GM19397 (cell line): ENCODE results near the gene PIGQ.

Experiments
- ATAC-seq: cut with Tn5 transposase; IDR thresholded peaks from one replicate; pipeline ENCODE4 v1.9.1; 2021; ENCODE audit warnings: mild to moderate bottlenecking, moderate library complexity; ENCODE audit not compliant: unreplicated experiment

The PIGQ gene

DNA sequence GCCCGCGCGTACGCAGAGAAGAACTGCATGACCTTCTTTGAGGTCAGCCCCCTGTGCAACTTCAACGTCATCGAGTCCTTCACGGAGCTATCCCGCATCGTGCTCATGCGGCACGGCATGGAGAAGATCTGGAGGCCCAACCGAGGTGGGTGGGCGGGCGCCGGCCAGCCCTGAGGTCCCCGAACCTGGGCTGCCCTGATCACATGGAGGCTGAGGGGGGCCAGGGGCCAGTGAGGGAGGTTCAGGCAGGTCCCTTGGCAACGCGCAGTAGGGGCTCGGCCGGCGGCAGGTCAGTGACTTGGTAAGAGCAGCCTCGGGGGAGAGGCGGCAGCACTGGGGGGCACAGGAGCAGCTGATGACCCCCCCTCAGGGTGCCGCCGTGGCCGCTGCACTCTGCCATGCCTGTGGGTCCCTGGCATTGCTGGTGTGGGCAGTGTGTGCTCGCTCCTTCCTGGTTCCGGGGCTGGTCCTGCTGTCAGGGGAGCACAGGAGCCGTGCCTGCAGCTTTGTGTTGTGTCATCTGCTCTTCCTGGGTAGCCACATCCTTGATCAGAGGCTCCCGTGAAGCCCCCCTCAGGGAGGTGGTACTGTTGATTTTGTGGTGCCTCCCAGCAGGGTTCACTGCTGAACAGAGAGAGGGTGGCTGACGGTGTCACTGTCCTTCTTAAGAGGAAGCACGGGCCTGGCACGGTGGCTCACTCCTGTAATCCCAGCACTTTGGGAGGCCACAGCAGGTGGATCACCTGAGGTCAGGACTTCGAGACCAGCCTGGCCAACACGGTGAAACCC lies 56.4 kb downstream of the PIGQ start:
- no peak for ATAC-seq

DNA sequence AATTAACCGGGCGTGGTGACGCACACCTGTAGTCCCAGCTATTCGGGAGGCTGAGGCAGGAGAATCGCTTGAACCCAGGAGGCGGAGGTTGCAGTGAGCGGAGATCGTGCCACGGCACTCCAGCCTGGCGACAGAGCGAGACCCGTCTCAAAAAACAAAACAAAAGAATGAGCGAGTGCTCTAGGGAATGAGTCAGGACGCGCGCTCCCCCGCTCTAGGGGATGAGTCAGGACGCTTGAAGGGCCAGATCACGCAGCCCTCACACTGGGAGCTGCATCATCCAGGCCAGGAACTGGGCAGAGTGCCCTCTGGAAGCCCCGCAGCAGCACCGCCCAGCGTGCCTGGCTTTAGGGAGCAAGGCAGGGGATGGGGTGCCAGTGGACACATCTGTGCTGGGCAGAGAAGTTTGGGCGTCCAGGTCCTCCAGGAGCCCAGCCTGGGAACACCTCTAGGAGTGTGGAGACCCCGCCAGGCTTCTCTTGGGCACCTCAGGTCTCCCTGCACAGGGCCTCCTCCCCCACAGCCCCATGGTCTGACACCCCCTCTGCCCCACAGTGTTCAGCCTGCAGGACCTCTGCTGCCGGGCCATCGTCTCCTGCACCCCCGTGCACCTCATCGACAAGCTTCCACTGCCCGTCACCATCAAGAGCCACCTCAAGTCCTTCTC lies 57.2 kb downstream of the PIGQ start:
- no peak for ATAC-seq

DNA sequence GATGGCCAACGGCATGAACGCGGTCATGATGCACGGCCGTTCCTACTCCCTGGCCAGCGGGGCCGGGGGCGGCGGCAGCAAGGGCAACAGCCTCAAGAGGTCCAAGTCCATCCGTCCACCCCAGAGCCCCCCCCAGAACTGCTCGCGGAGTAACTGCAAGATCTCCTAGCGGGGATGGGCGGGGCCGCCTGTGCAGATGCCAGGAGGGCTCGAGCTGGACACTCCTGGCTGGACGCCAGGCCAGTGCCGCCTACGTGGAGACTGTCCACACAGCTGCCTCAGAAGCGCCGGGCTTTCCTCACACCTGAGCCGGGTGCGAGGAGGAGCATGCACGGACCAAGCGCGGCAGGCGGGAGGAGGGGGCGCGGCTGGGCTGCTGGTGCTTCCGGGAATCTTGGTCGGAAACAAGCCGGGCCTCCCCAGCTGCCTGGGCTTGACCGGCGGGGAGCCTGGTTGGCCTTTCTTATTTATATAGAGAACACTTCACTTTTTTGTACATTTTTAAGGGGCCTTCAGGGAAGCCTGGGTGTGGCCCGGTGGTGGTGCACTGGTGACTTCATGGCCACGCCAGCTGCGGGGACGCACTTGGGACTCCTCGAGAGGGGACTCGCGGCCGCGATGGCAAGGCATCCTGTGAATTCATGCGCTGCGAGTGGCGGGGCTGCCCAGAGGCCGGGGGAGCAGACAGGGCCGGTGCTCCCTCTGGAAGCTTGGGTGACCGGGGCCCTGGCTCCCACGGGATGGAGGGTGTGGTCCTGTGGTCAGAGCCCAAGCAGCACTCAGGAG lies 57.9 kb downstream of the PIGQ start:
- ATAC-seq = no peak

DNA sequence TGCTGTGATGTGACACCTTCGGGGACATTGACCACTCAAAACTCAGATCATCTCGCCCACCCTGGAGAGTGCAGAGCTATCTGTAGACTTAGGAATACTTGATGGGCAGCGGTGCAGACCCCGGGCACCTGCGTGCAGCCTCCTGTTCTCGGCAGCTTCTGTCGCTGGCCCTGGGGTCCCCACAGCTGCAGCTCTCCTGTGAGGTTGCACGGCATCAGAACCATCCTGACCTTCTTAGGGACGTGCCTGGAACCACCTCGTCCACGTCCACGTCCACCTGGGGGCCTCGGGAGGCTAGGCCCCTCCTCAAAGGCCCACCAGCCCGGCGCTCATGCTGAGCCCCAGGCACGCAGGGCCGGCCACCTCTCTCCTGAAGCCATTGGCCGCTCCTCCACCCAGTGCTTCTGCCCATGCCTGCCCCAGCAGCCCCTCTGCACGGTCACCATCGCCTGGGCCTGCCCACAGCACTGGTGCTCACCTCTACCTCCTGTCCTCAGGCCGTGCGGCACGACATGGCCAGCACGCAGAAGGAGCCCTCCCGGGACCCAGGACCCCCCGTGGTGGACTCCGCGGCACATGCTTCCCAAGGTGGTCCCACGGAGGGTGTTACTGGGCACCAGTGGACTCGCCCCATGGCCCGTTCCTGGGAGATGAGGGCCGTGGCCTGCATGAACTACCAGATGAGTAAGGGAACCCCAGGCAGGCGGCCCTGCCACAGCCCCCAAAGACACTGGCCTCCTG lies 58.7 kb downstream of the PIGQ start:
- no peak for ATAC-seq

DNA sequence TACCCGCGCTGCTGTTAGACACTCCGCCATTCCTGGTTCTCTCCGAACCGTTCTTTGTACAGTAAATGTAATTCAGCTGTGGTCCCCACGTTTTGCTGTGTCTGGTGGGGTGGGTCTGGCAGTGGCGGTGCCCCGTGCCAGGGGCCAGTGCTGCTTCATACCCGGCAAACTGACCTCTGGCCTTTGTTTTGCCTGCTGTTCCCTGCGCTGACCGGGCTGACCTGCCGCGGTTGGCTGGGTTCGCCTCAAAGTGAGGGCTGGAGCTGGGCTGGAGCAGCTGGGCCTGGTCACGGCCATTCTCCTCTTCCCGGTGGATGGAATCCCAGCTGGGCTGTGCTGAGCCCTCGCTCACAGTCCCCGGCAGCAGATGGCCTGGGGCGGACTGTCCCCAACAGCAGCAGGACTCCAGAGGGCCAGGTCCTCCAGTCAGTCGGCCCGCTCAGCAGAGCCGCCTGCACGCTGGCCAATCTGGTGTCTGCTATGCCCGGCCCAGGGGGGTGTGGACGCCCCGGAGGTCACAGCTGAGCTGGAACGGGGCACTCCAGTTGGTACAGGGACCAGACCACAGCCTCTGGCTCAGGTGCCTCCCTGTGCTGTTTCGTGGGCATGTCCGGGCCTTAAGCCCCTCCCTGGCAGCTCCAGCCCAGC lies 59.5 kb downstream of the PIGQ start:
- no peak for ATAC-seq

DNA sequence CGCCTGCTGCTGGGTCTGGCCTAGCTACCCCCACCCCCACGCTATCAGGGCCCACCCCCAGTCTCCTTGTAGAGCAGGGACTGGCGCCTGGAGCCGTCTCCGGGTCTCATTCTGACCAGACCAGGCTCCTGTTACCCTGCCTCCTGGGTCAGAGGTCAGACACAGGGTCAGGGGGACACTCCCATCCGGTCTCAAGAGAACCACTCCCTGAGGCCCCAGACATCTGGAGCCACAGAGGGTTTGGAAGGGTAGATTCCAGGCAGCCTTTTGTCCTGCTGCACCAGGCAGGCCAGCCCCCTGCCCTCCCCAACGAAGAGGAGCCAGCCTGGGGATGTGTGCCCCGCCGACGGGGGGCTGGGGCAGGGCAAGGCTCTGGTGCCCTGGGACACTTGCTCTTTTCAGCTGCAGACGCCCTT lies 60.1 kb downstream of the PIGQ start:
- no peak for ATAC-seq

DNA sequence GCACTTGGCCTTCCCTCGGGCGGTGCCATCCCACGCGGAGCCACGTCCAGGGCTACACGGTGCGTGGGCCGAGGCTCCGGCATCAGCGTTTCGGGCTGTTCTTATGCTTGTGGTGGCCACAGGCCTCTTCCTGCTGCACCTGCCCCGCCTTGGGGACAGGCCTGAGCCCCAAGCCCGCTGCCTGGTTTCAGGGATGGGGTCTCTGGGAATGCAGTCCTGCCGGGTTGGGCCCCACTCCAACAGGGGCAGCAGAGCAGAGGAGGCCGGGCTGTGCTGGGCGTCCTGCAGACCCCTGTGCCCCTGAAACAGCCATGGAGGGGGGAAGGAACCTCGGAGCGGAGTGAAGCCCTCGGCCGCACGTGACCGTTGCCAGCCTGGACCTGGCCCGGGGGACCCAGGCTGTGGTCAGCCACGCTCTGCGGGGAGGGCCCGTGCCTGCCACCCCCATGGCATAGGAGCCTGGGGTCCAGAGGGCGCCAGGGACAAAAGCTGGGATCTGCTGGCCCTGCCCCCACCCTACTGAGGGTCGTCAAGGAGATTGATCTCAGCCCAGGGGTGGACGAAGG lies 60.6 kb downstream of the PIGQ start:
- no peak for ATAC-seq

DNA sequence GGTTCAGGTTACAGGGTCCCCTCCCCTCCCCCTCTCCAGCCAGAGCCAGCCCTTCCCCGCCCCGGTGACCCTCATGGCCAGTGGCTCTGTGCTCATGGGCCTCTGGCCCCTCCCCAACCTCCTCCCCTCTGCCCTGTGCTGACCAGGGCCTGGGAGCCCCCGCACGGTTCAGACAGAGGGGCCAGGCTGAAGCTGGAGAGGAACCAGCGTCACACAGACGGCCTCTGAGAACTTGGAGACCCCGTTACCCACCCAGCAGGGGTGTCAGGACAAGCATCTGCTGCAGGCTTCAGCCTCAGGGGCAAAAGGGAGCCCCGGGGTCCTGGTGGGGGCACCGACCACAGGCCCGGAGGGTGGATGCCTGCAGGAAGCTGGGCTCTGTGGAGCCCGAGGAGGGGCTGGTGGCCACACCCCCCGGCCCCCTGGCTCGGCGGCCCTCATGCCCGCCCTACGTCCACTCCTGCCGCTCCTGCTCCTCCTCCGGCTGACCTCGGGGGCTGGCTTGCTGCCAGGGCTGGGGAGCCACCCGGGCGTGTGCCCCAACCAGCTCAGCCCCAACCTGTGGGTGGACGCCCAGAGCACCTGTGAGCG lies 61.1 kb downstream of the PIGQ start, which contains the start of gene WFIKKN1:
TSS of gene WFIKKN1 (plus strand) at position 171 of the 591 bp plus-strand sequence. CDS start at position 440, 269 bp downstream.
- no peak for ATAC-seq

DNA sequence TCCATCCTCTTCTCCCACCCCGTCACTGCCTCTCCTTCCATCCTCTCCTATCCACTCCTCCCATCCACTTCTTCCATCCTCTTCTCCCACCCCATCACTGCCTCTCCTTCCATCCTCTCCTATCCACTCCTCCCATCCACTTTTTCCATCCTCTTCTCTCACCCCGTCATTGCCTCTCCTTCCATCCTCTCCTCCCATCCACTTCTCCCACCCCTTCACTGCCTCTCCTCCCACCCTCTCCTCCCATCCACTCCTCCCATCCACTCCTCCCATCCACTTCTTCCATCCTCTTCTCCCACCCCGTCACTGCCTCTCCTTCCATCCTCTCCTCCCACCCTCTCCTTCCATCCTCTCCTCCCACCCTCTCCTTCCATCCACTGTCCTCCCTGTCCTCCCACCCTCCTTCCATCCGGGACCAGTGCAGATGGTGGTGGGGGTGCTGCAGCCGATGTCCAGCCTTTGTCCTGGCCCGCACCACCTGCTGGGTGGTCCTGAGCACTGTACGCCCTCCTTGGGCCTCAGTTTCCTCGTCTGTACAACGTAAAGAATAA lies 62.1 kb downstream of the PIGQ start:
- no peak for ATAC-seq

DNA sequence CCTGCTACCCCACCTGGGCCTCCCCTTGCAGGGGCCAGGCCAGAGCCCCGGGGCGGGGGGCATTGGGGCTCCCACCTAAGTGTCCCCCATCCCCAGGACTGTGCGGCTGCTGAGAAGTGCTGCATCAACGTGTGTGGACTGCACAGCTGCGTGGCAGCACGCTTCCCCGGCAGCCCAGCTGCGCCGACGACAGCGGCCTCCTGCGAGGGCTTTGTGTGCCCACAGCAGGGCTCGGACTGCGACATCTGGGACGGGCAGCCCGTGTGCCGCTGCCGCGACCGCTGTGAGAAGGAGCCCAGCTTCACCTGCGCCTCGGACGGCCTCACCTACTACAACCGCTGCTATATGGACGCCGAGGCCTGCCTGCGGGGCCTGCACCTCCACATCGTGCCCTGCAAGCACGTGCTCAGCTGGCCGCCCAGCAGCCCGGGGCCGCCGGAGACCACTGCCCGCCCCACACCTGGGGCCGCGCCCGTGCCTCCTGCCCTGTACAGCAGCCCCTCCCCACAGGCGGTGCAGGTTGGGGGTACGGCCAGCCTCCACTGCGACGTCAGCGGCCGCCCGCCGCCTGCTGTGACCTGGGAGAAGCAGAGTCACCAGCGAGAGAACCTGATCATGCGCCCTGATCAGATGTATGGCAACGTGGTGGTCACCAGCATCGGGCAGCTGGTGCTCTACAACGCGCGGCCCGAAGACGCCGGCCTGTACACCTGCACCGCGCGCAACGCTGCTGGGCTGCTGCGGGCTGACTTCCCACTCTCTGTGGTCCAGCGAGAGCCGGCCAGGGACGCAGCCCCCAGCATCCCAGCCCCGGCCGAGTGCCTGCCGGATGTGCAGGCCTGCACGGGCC lies 62.9 kb downstream of the PIGQ start:
- no peak for ATAC-seq

DNA sequence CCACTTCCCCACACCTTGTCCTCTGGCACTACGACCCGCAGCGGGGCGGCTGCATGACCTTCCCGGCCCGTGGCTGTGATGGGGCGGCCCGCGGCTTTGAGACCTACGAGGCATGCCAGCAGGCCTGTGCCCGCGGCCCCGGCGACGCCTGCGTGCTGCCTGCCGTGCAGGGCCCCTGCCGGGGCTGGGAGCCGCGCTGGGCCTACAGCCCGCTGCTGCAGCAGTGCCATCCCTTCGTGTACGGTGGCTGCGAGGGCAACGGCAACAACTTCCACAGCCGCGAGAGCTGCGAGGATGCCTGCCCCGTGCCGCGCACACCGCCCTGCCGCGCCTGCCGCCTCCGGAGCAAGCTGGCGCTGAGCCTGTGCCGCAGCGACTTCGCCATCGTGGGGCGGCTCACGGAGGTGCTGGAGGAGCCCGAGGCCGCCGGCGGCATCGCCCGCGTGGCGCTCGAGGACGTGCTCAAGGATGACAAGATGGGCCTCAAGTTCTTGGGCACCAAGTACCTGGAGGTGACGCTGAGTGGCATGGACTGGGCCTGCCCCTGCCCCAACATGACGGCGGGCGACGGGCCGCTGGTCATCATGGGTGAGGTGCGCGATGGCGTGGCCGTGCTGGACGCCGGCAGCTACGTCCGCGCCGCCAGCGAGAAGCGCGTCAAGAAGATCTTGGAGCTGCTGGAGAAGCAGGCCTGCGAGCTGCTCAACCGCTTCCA lies 63.7 kb downstream of the PIGQ start:
- no peak for ATAC-seq
